Thoracic aorta (tissue), 2 donors: Measurements from ENCODE around the gene CRIP2. TPM values are rescaled to one million over a fixed set of nuclear protein-coding genes. Genes with fewer than 3 reads are reported as not detected.

Source experiments
- ATAC-seq: fragments of 150-250 bp; one replicate; pipeline ENCODE4 v1.8.0; 2017; ENCODE audit warnings: low read depth; ENCODE audit not compliant: insufficient number of reproducible peaks, low FRiP score
- DNase-seq: peaks from one replicate; pipeline ENCODE4 v3.0.0-alpha.2; 2020; ENCODE audit warnings: low spot score
- H3K27ac ChIP-seq, 2 donors: fragments of 200-600 bp; sonication (generic); 1 replicate in 1 of 2; 2 replicates in 1 of 2; pipeline ENCODE4 v1.5.1; 2016; ENCODE audit warnings: mild to moderate bottlenecking in 2 of 2, moderate library complexity in 2 of 2
- H3K27me3 ChIP-seq: fragments of 200-600 bp; sonication (generic); replicated peaks from 2 replicates; pipeline ENCODE4 v1.6.0; 2016; ENCODE audit warnings: mild to moderate bottlenecking; ENCODE audit not compliant: insufficient read depth
- H3K36me3 ChIP-seq: fragments of 200-600 bp; sonication (generic); one replicate; pipeline ENCODE4 v1.5.1; 2016
- H3K4me1 ChIP-seq, 2 donors: fragments of 200-600 bp; sonication (generic); 1 replicate in 1 of 2; 2 replicates in 1 of 2; pipeline versions ENCODE4 v1.5.1 to v1.6.0; 2016; ENCODE audit warnings: low read depth in 2 of 2, mild to moderate bottlenecking in 1 of 2; ENCODE audit not compliant: control insufficient read depth in 1 of 2
- H3K4me3 ChIP-seq: fragments of 200-600 bp; sonication (generic); 2 replicates; pipeline ENCODE4 v1.5.1; 2016; ENCODE audit warnings: mild to moderate bottlenecking
- H3K9me3 ChIP-seq: fragments of 200-600 bp; sonication (generic); 2 replicates; pipeline ENCODE4 v1.5.1; 2016
- CTCF ChIP-seq: fragments of 200-600 bp; sonication (generic); IDR thresholded peaks from one replicate; pipeline ENCODE4 v1.5.1; 2019; ENCODE audit warnings: antibody characterized with exemption
- total RNA-seq, 2 donors: library from RNA; depleted of rRNA; stranded (reverse); fragments of >200 nt; gene quantifications; one replicate each; pipeline versions ENCODE4 v1.1.0 to v1.2.3, GENCODE V29; 2016

CRIP2 gene
- total RNA-seq, 2 donors from 2014 or later = 307 to 748 TPM

- ATAC-seq (peak; percentile 66), DNase-seq (peak; percentile 98)
- H3K36me3 ChIP-seq = peaks cover 3% of the 10 kb centered on the region
- H3K27ac ChIP-seq = peak overlapping the region; percentile 74 to 96
- peaks cover 30 to 54% of the 10 kb centered on the region in 2 donors for H3K4me1 ChIP-seq
- no peaks in the 10 kb centered on the region for H3K27me3 ChIP-seq
- H3K9me3 ChIP-seq = no peaks in the 10 kb centered on the region
- TF ChIP-seq CTCF = no peak
- H3K4me3 ChIP-seq = peak overlapping the region; percentile 68
Observed at GRCh38 chr14:105473677-105474482, 741 bp upstream of the CRIP2 start.

- no peak for ATAC-seq
- Histone ChIP-seq H3K27ac (peak overlapping the region; percentile 92 to 100), H3K27me3 (no peaks in the 10 kb centered on the region), H3K4me1 (peaks cover 24 to 51% of the 10 kb centered on the region in 2 donors), H3K9me3 (no peaks in the 10 kb centered on the region), H3K4me3 (peak overlapping the region; percentile 99), H3K36me3 (peaks cover 10% of the 10 kb centered on the region)
- no peak for DNase-seq
- TF ChIP-seq CTCF = no peak
Observed at GRCh38 chr14:105475269-105476096, 862 bp downstream of the CRIP2 start.

GRCh38 chr14:105476097-105476830 lies 1.6 kb downstream of the CRIP2 start:
- H3K36me3 ChIP-seq = peaks cover 6% of the 10 kb centered on the region
- H3K9me3 ChIP-seq = no peaks in the 10 kb centered on the region
- H3K27ac ChIP-seq = peak overlapping the region; percentile 92 to 100
- no peaks in the 10 kb centered on the region for H3K27me3 ChIP-seq
- ATAC-seq (no peak), DNase-seq (no peak)
- peaks cover 27 to 59% of the 10 kb centered on the region in 2 donors for H3K4me1 ChIP-seq
- TF ChIP-seq CTCF = no peak
- H3K4me3 ChIP-seq = peak overlapping the region; percentile 99

- Histone ChIP-seq H3K4me3 (peak overlapping the region; percentile 99), H3K9me3 (no peaks in the 10 kb centered on the region), H3K4me1 (peaks cover 25 to 61% of the 10 kb centered on the region in 2 donors), H3K27ac (peak overlapping the region; percentile 92 to 100), H3K27me3 (no peaks in the 10 kb centered on the region), H3K36me3 (peaks cover 6% of the 10 kb centered on the region)
- DNase-seq (no peak), ATAC-seq (no peak)
- TF ChIP-seq CTCF = no peak
Observed at GRCh38 chr14:105476831-105477659, 2.4 kb downstream of the CRIP2 start.
